ENCODE measurements around the gene TMEM86B. TPM values are rescaled to one million over a fixed set of nuclear protein-coding genes. Genes with fewer than 3 reads are reported as not detected.

The TMEM86B gene
- total RNA-seq, 4 donors from 2014 or later = 1.1 to 3.6 (median 2.2) TPM; not detected in 1

- DNase-seq = no peak
Observed at GRCh38 chr19:55241143-55241934, 12.8 kb upstream of the TMEM86B start.

GRCh38 chr19:55240713-55241020 lies 12.1 kb upstream of the TMEM86B start:
- Histone ChIP-seq H3K9me3 (no peaks in the 10 kb centered on the region), H3K27ac (no peak overlapping the region), H3K36me3 (peaks cover 67 to 100% (median 88%) of the 10 kb centered on the region in 3 donors), H3K4me3 (no peak overlapping the region), H3K27me3 (no peaks in the 10 kb centered on the region), H3K4me1 (no peaks in the 10 kb centered on the region)
- TF ChIP-seq CTCF (IDR thresholded peaks at IDR 0.05) (no peak), POLR2A (IDR thresholded peaks at IDR 0.05) (no peak)
- 67 to 75% methylated on average over 4 of the region's 6 CpGs for WGBS, 2 donors
- intact Hi-C loops (cut with DNase I) = no loop called here
- no peak for DNase-seq

More at GRCh38 chr19:55241143-55241934, 12.8 kb upstream of the TMEM86B start:
- TF ChIP-seq POLR2A (IDR thresholded peaks at IDR 0.05) (no peak), CTCF (IDR thresholded peaks at IDR 0.05) (no peak)
- no peak overlapping the region for H3K4me3 ChIP-seq
- H3K27me3 ChIP-seq = no peaks in the 10 kb centered on the region
- no peak overlapping the region for H3K27ac ChIP-seq
- no peaks in the 10 kb centered on the region for H3K4me1 ChIP-seq
- WGBS, 2 donors = 90% methylated on average over 4 of the region's 37 CpGs; no CpG with 5 or more reads in 1 of the 2 donors
- H3K36me3 ChIP-seq = peaks cover 67 to 100% (median 87%) of the 10 kb centered on the region in 3 donors
- no peaks in the 10 kb centered on the region for H3K9me3 ChIP-seq
- intact Hi-C loops (cut with DNase I) = no loop called here

GRCh38 chr19:55239004-55239403 lies 10.4 kb upstream of the TMEM86B start:
- H3K27ac ChIP-seq = no peak overlapping the region
- H3K4me3 ChIP-seq = no peak overlapping the region
- DNase-seq = no peak
- H3K9me3 ChIP-seq = no peaks in the 10 kb centered on the region
- H3K4me1 ChIP-seq = no peaks in the 10 kb centered on the region
- no peaks in the 10 kb centered on the region for H3K27me3 ChIP-seq
- H3K36me3 ChIP-seq = peaks cover 52 to 100% (median 86%) of the 10 kb centered on the region in 3 donors
- TF ChIP-seq POLR2A (IDR thresholded peaks at IDR 0.05) = no peak
- TF ChIP-seq CTCF (IDR thresholded peaks at IDR 0.05) = no peak
- intact Hi-C loops (cut with DNase I) = no loop called here
- 70 to 73% methylated on average over 6 to 11 of the region's 12 CpGs for WGBS, 2 donors

- H3K4me1 ChIP-seq = no peaks in the 10 kb centered on the region
- WGBS, 2 donors = 92% methylated on average over 2 of the region's 8 CpGs; no CpG with 5 or more reads in 1 of the 2 donors
- no peak for TF ChIP-seq CTCF (IDR thresholded peaks at IDR 0.05)
- no peak for TF ChIP-seq POLR2A (IDR thresholded peaks at IDR 0.05)
- peaks cover 50 to 100% (median 79%) of the 10 kb centered on the region in 3 donors for H3K36me3 ChIP-seq
- no peak overlapping the region for H3K4me3 ChIP-seq
- H3K9me3 ChIP-seq = no peaks in the 10 kb centered on the region
- intact Hi-C loops (cut with DNase I) = no loop called here
- no peak for DNase-seq
- H3K27ac ChIP-seq = no peak overlapping the region
- H3K27me3 ChIP-seq = no peaks in the 10 kb centered on the region
Observed at GRCh38 chr19:55238030-55238429, 9.5 kb upstream of the TMEM86B start.

GRCh38 chr19:55232986-55233385 lies 4.4 kb upstream of the TMEM86B start:
- WGBS, 2 donors = 82 to 86% methylated on average over 5 of the region's 5 CpGs
- H3K4me3 ChIP-seq = no peak overlapping the region
- H3K9me3 ChIP-seq = no peaks in the 10 kb centered on the region
- intact Hi-C loops (cut with DNase I) = no loop called here
- TF ChIP-seq CTCF (IDR thresholded peaks at IDR 0.05) (no peak), POLR2A (IDR thresholded peaks at IDR 0.05) (no peak)
- peaks cover 43 to 100% (median 65%) of the 10 kb centered on the region in 3 donors for H3K36me3 ChIP-seq
- no peaks in the 10 kb centered on the region for H3K27me3 ChIP-seq
- H3K4me1 ChIP-seq = no peaks in the 10 kb centered on the region
- no peak for DNase-seq
- no peak overlapping the region for H3K27ac ChIP-seq
